ENCODE data around the gene CISD2. TPM values are rescaled to one million over a fixed set of nuclear protein-coding genes. Genes with fewer than 3 reads are reported as not detected.

The CISD2 gene
- total RNA-seq, 4 donors from 2014 or later: 6.7 to 22.2 (median 12.9) TPM

DNA sequence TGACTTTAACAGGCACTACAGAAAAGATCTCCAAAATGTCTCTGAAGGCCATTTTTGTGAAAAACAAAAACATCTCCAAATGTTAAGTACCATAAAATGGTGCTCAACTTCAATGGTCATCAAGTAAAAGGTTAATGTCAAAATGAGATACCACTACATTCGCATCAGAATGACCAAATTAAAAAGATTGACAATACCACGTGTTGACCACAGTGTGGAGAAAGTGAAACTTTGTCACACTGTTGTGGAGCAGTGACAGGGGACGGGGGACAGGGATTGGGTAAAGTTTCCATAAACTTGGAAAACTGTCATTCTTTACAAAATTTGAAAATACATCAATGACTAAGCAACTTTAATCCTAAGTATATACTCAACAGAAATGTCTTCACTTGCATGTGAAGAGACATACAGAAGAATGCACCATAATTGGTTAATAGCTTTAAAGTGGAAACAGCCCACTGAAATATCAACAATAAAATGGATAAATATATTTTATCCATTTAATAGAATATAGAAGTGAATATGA, 19.1 kb upstream of the CISD2 start:
- Histone ChIP-seq H3K4me3 (no peak overlapping the region), H3K36me3 (no peaks in the 10 kb centered on the region), H3K27ac (no peak overlapping the region), H3K27me3 (no peaks in the 10 kb centered on the region), H3K9me3 (no peaks in the 10 kb centered on the region), H3K4me1 (no peaks in the 10 kb centered on the region)
- 74 to 93% methylated on average over 3 of the region's 3 CpGs for WGBS, 2 donors (ENCODE audit: low coverage in 1 of 2)
- no peak for ATAC-seq
- TF ChIP-seq POLR2A (IDR thresholded peaks at IDR 0.05): no peak
- no peak for TF ChIP-seq CTCF (IDR thresholded peaks at IDR 0.05)
- no peak for TF ChIP-seq POLR2AphosphoS5 (IDR thresholded peaks at IDR 0.05)
- no peak for TF ChIP-seq EP300 (IDR thresholded peaks at IDR 0.05)

DNA sequence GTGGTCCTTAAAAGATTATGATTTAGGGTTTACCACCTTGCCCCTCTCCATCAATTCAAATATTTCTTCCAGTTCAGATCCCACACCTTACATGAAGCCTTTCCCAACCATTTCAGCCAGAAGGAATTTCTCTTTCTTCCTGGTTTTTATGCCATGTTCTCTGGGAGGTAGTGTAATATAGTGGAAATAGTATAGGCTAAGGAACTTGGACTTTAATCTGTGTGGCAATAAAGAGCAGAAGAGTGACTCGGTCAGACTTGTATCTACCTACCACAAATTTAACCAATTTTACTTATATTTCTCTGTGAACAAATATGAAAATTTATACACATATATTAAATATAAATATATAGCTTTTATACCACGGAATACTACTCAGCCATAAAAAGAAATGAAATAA, 18.4 kb upstream of the CISD2 start:
- H3K9me3 ChIP-seq: no peaks in the 10 kb centered on the region
- no peaks in the 10 kb centered on the region for H3K4me1 ChIP-seq
- 76 to 95% methylated on average over 2 of the region's 2 CpGs for WGBS, 2 donors (ENCODE audit: low coverage in 1 of 2)
- H3K27me3 ChIP-seq: no peaks in the 10 kb centered on the region
- no peak overlapping the region for H3K27ac ChIP-seq
- no peak overlapping the region for H3K4me3 ChIP-seq
- TF ChIP-seq EP300 (IDR thresholded peaks at IDR 0.05) (no peak), POLR2AphosphoS5 (IDR thresholded peaks at IDR 0.05) (no peak), POLR2A (IDR thresholded peaks at IDR 0.05) (no peak), CTCF (IDR thresholded peaks at IDR 0.05) (no peak)
- no peak for ATAC-seq
- H3K36me3 ChIP-seq: no peaks in the 10 kb centered on the region

DNA sequence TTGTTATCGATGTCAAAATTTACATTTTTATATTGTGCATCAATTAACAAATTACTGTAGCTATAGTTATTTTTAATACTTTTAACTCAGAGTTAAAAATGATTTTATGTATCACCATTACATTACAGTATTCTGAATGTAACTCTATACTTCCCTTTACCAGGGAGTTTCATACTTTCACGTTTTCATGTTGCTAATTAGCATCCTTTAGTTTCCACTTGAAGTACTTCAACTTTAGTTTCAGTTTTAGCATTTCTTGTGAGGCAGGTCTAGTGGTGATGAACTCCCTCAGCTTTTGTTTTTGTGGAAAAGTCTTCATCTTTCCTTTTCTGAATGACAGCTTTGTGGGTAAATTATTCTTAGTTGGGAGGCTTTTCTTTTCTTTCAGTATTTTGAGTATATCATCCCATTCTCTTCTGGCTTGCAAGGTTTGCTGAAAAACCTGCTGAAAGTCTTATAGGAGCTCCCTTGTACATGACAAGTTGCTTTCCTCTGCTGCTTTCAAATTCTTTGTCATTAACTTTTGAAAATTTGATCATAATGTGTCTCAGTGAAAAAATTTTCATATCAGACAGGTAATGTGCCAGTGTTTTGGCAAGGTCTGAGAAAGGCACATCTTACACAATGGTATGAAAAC, 9.8 kb upstream of the CISD2 start:
- no peaks in the 10 kb centered on the region for H3K27me3 ChIP-seq
- H3K27ac ChIP-seq: no peak overlapping the region
- H3K36me3 ChIP-seq: no peaks in the 10 kb centered on the region
- no peak overlapping the region for H3K4me3 ChIP-seq
- peaks cover 0 to 9% (median 0%) of the 10 kb centered on the region in 3 donors for H3K9me3 ChIP-seq
- 89 to 95% methylated on average over 2 of the region's 2 CpGs for WGBS, 2 donors (ENCODE audit: low coverage in 1 of 2)
- TF ChIP-seq POLR2A (IDR thresholded peaks at IDR 0.05): no peak
- no peak for TF ChIP-seq EP300 (IDR thresholded peaks at IDR 0.05)
- no peak for TF ChIP-seq POLR2AphosphoS5 (IDR thresholded peaks at IDR 0.05)
- no peak for TF ChIP-seq CTCF (IDR thresholded peaks at IDR 0.05)
- ATAC-seq: no peak
- no peaks in the 10 kb centered on the region for H3K4me1 ChIP-seq

GRCh38 chr4:102860611-102861324, 8.0 kb upstream of the CISD2 start:
- peaks cover 0 to 9% (median 0%) of the 10 kb centered on the region in 3 donors for H3K9me3 ChIP-seq
- no peak overlapping the region for H3K4me3 ChIP-seq
- TF ChIP-seq EP300 (IDR thresholded peaks at IDR 0.05): no peak
- ATAC-seq: peak; percentile 31
- H3K4me1 ChIP-seq: no peaks in the 10 kb centered on the region
- no peaks in the 10 kb centered on the region for H3K27me3 ChIP-seq
- H3K27ac ChIP-seq: no peak overlapping the region
- WGBS, 2 donors (ENCODE audit: low coverage in 1 of 2): 100% methylated on average over 2 of the region's 2 CpGs; no CpG with 5 or more reads in 1 of the 2 donors
- no peaks in the 10 kb centered on the region for H3K36me3 ChIP-seq

DNA sequence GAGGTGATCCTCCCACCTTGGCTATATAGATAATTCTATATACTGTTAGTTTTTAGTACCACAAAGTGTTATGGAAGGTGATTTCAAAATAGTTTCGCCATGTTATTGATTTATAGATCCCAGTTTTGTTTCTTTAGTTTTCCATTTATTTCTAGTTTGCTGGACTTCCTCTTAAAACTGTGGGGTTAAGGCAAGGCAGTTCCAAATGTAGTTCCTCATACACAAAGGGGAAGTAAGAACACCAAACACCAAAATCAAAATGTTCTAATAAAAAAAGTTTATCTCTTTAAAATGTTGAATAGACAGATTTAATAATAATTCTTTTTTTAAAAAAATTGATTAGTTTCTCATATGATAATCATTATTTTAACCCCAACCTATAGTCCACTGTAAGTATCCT, 6.8 kb upstream of the CISD2 start:
- no peak for ATAC-seq
- Histone ChIP-seq H3K9me3 (peaks cover 0 to 9% (median 0%) of the 10 kb centered on the region in 3 donors), H3K4me1 (peaks cover 0 to 3% (median 0%) of the 10 kb centered on the region in 3 donors), H3K27ac (no peak overlapping the region), H3K4me3 (no peak overlapping the region), H3K27me3 (no peaks in the 10 kb centered on the region), H3K36me3 (no peaks in the 10 kb centered on the region)
- TF ChIP-seq EP300 (IDR thresholded peaks at IDR 0.05) (no peak), CTCF (IDR thresholded peaks at IDR 0.05) (no peak), POLR2A (IDR thresholded peaks at IDR 0.05) (no peak), POLR2AphosphoS5 (IDR thresholded peaks at IDR 0.05) (no peak)
- WGBS, 2 donors (ENCODE audit: low coverage in 1 of 2): 83 to 100% methylated on average over 1 of the region's 1 CpG
